GM18505 (cell line): ENCODE results near the gene PPARD.
"Not testable (repeated sequence)": the region's sequence is repeated elsewhere in the genome, so short reads cannot be mapped to it uniquely, and the experiment has no call there.

Experiments
- ATAC-seq: cut with Tn5 transposase; IDR thresholded peaks from one replicate; pipeline ENCODE4 v1.9.1; 2021; ENCODE audit not compliant: unreplicated experiment
- POLR2A ChIP-seq: IDR thresholded peaks from 4 replicates; pipeline ENCODE4 v1.6.1; 2011; ENCODE audit warnings: borderline replicate concordance; ENCODE audit not compliant: insufficient read depth, insufficient read length; ENCODE audit errors: extremely low read depth

Gene PPARD

DNA sequence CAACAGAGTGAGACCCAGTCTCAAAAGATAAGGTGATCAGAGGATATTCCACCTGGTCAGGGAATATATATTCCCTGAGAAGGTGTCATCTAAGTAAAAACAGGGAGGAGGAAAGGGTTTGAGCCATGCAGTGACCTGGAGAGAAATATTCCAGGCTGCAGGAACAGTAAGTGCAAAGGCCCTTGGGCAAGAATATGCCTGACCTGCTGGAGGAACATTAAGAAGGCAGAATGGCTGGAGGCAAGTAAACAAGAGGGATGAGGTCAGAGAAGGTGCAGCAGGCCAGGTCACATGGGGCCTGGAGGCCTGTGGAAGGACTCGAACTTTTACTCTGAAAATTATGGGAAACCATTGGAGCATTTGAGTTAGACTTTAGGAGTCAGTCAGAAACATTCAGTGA, 38.1 kb upstream of the PPARD start:
- TF ChIP-seq POLR2A = no peak
- ATAC-seq = no peak

DNA sequence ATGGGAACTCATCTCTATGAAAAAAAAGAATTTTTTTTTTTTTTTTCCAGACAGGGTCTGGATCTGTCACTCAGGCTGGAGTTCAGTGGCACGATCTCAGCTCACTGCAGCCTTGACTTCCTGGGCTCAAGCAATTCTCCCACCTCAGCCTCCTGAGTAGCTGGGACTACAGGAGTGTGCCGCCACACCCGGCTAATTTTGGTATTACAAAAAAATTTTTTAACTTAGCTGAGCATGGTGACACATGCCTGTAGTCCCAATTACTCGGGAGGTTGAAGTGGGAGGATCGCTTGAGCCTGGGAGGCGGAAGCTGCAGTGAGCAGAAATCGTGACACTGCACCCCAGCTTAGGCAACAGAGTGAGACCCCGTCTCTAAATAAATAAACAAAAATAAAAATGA, 37.2 kb upstream of the PPARD start:
- TF ChIP-seq POLR2A = no peak
- ATAC-seq = no peak

DNA sequence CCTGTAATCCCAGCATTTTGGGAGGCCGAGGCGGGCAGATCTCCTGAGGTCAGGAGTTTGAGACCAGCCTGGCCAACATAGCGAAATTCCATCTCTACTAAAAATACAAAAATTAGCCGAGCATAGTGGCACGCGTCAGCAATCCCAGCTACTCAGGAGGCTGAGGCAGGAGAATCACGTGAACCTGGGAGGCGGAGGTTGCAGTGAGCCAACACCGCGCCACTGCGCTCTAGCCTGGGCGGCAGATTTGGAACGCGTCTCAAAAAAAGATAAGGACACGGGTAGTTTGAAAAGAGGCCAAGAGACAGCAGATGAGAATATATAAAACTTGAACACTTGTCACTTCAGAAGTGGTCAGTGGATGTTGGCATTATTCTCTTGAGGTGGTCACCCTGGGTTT, 35.2 kb upstream of the PPARD start:
- ATAC-seq = not testable (repeated sequence)

DNA sequence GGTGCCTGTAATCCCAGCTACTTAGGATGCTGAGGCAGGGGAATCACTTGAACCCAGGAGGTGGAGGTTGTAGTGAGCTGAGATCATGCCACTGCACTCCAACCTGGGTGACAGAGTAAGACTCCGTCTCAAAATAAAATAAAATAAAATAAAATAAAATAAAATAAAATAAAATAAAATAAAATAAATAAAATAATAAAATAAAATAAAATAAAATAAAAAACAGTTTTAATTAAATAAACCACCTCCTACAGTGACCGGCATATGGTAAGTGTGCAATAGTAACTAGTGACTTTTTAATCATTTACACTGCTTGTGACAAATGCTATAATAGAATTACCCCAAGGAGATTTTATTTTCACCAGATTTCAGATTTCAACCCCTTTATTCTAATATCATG, 33.8 kb upstream of the PPARD start:
- ATAC-seq = not testable (repeated sequence)

DNA sequence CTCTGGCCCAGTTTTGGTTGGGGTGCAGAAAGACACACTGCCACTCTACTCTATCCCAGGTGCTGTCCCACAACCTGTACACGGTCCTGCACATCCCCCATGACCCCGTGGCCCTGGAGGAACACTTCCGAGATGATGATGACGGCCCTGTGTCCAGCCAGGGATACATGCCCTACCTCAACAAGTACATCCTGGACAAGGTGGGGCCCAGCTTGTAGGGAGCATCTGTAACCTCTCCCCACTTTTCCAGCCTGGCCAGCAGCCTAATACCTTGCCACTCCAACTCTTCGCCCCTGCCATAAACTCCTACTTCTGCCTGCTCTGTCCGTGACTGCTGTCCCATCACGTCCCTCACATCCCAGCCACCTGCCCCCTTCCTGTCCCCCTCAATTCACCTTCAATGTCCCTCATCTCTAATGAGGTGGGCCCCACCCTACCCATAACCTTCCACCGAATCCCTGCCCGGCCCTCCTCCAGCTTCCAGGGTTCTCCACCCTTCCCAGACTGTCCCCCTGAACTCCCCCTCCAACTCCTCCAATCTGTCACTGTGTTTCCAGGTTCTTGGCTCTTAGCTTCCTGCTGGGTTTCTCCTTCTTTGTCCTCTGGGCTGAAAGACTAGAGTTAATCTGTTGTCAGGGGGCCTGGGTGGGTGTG, 32.6 kb upstream of the PPARD start:
- ATAC-seq = no peak
- no peak for TF ChIP-seq POLR2A

DNA sequence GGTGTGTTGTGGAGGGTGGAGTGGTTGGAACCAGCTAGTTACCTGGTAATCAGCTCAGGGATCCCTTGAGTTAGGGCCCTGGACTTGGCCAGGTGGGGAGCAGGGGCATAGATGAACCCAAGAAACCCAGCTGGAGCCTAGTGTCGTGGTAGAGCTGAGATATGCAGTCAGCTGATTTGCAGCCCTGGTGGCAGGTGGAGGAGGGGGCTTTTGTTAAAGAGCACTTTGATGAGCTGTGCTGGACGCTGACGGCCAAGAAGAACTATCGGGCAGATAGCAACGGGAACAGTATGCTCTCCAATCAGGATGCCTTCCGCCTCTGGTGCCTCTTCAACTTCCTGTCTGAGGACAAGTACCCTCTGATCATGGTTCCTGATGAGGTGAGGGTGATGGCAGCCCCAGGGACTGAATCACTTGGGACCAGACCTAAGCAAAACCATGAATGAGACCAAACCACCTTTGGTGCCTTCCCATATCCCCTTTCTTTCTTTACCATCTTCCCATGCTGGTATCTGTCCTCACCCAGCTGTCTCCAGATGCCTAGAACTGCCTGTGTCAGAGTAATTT, 32.0 kb upstream of the PPARD start:
- no peak for TF ChIP-seq POLR2A
- no peak for ATAC-seq

DNA sequence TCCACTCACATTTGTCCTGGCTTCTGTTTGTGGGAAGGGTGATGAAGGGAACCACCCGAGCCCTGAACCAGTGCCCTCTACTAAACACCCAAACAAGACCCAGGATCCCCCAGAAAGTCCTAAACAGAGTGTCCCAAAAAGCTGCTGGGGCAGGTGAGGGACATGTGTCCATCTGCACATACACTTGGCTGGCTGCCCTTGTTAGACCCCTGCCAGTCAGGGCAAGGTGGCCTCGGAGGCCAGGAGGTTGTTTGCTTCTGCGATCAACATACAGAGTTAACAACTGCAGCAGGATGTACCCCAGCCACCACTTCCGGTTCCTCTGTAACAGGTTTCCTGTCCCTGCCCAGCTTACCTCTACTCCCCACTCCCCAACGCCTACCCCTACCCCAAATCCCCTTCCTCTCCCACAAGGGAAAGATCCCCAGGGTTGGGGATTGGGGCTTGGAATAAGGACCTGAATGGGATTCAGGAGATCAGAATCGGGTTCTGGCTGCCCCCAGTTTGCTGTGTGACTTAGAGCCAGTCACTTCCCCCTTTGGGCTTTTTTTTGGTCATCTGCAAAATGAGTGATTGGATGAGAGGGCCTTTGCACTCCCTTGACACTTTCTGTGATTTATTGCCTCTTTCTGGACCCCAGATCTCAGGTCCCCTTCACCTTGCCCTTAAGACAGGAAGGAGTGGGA, 30.8 kb upstream of the PPARD start:
- TF ChIP-seq POLR2A = no peak
- ATAC-seq = no peak

DNA sequence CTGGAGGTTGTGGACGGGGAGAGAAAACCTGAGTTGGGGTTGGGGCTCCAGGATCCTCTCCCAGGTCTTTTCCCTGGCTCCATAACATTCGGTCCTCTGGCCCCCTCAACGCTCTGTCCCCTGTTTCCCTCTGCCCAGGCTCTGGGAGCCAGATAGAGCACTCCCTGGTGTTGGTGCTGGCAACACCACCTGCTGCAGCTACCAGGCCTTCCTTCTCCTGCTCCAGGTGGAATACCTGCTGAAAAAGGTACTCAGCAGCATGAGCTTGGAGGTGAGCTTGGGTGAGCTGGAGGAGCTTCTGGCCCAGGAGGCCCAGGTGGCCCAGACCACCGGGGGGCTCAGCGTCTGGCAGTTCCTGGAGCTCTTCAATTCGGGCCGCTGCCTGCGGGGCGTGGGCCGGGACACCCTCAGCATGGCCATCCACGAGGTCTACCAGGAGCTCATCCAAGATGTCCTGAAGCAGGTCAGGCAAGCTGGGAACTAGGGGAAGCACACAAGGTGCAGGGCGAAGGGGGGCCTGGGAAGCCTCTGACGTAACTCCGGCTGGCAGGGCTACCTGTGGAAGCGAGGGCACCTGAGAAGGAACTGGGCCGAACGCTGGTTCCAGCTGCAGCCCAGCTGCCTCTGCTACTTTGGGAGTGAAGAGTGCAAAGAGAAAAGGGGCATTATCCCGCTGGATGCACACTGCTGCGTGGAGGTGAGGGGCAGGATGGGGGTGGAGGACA, 30.1 kb upstream of the PPARD start:
- TF ChIP-seq POLR2A = no peak
- no peak for ATAC-seq

DNA sequence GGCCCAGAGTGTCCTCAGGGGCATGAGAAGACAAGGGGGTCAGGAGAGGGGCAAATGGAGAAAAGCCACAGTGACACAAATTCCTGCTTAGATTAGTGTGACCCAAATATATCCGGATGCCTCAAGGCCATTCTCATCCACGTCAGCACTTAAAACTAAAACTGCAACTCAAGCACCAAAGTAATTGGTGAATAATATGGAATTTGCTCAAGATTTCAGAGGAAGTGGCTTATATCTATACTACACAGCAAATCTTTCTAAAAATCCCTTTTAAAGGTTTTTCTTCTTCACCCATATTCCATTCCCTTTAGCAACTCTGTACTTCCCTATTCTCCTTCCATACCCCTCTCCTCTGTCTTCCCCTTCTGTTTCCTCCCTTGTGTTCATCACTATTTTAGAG, 29.6 kb upstream of the PPARD start:
- no peak for ATAC-seq
- no peak for TF ChIP-seq POLR2A

DNA sequence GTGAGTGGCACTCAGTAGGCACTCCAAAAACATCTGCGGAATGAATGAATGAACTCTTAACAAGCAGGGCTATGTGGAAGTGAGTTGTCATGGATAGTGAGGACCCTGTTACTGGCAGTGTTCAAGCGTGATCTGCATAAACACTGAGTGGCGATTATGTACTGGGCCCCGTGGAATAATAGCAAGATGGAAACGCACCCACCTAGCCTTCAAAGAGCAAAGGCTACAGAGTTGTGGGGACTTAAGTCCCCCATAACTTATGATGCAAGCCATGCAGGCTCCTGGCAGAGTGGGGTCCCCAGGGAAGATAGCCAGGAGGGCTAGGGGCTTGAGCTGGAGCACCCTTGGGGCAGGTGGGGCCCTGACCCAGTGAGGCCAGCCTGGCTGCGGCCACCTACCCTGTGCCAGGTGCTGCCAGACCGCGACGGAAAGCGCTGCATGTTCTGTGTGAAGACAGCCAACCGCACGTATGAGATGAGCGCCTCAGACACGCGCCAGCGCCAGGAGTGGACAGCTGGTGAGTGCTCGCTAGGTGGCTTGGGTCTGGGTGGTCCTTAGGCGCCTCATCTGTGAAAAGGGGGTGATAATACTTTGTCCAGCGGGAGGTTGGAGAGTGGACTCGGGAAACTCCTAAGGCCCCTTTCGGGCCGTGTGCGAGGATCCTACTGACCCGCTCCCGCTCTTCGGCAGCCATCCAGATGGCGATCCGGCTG, 24.7 kb upstream of the PPARD start:
- no peak for TF ChIP-seq POLR2A
- no peak for ATAC-seq

DNA sequence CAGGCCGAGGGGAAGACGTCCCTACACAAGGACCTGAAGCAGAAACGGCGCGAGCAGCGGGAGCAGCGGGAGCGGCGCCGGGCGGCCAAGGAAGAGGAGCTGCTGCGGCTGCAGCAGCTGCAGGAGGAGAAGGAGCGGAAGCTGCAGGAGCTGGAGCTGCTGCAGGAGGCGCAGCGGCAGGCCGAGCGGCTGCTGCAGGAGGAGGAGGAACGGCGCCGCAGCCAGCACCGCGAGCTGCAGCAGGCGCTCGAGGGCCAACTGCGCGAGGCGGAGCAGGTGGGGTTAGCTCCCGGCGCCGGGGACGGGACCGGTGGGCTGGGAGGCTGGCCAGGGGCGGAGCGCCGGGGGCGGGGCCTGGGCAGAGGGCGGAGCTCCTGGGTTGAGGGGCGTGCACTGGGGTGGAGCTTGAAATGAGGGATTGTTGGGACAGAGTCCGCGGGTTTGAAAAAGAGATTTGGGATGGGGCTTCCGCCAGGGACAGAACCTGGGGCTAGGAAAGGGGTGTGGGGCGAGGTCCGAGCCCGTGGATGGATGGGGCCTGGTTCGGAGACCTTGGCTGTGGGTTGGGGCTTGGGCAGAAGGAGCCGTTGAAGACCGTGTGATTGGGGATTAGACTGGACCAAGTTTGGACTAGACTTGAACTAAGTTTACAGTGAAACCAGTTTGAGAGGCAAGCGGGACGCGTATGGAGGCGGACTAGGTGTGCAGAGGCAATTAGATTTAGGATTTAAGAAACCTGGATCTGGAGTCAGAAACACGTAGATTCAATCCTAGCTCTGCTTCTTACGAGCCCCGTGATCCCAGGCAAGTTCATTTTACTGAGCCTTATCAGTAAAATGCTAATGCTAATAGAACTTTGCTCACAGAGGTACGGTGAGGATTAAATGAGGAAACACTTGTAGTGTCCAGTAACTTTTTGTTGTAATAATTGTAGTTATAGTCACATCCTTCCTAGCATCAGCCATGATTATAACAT, 23.9 kb upstream of the PPARD start:
- no peak for TF ChIP-seq POLR2A
- ATAC-seq = no peak

DNA sequence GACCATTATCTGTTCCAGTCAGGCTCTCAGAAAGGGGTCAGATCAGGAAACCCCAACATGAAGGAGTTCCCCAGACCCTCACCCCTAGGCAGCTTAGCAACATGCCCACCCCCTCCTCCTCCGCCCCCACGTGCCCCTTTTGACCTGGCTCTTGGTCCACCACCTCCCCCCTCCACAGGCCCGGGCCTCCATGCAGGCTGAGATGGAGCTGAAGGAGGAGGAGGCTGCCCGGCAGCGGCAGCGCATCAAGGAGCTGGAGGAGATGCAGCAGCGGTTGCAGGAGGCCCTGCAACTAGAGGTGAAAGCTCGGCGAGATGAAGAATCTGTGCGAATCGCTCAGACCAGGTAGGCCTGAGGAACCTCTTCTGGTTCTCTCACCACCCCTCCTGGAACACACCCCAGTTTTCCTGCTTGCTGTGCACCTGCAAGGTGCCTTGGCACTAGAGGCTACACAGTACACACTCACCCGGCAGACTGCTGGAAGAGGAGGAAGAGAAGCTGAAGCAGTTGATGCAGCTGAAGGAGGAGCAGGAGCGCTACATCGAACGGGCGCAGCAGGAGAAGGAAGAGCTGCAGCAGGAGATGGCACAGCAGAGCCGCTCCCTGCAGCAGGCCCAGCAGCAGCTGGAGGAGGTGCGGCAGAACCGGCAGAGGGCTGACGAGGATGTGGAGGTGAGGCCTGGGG, 22.9 kb upstream of the PPARD start:
- ATAC-seq = no peak
- TF ChIP-seq POLR2A = no peak
